ENCODE data around the gene DNAJB8.
A peak's percentile ranks its signal among the peaks of the same experiment; 100 is the strongest.

Gene DNAJB8

GRCh38 chr3:128453501-128454309 lies 13.0 kb downstream of the DNAJB8 start:
- DNase-seq (ENCODE audit: low spot score in 2 of 2) (no peak), ATAC-seq (no peak)
- Mint-ChIP-seq H3K4me3 (no peak overlapping the region), H3K27ac (peak overlapping the region; percentile 63), H3K9me3 (peaks cover 6% of the 10 kb centered on the region), H3K4me1 (peaks cover 20% of the 10 kb centered on the region), H3K36me3 (peaks cover 5% of the 10 kb centered on the region)

- Mint-ChIP-seq H3K4me1 (peaks cover 28% of the 10 kb centered on the region), H3K4me3 (no peak overlapping the region), H3K27ac (no peak overlapping the region), H3K9me3 (peaks cover 9% of the 10 kb centered on the region), H3K36me3 (peaks cover 5% of the 10 kb centered on the region)
- ATAC-seq (no peak), DNase-seq (ENCODE audit: low spot score in 2 of 2) (no peak)
Measured at GRCh38 chr3:128452678-128453275, 13.9 kb downstream of the DNAJB8 start.

DNA sequence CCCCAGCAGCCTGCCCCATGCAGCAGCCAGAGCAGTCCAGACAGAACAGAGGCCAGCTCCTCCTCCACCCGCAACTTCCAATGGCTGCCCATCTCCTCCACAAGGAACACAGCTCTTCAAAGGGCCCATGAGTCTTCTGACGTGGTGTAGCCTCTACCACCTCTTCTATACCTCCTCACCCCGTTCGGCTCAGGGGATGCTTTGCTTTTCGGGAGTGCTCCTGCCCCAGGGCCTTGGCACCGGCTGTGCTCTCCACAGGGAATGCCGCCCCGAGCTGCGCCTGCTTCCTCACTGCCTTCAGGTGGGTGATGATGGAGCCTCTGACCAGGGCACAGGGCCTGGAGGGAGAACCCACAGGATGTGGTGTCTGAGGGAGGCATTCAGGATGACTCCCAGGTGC lies 14.6 kb downstream of the DNAJB8 start:
- DNase-seq (ENCODE audit: low spot score in 2 of 2) (no peak), ATAC-seq (no peak)
- Mint-ChIP-seq H3K36me3 (peaks cover 5% of the 10 kb centered on the region), H3K4me3 (no peak overlapping the region), H3K4me1 (peaks cover 34% of the 10 kb centered on the region), H3K9me3 (peaks cover 12% of the 10 kb centered on the region), H3K27ac (no peak overlapping the region)

DNA sequence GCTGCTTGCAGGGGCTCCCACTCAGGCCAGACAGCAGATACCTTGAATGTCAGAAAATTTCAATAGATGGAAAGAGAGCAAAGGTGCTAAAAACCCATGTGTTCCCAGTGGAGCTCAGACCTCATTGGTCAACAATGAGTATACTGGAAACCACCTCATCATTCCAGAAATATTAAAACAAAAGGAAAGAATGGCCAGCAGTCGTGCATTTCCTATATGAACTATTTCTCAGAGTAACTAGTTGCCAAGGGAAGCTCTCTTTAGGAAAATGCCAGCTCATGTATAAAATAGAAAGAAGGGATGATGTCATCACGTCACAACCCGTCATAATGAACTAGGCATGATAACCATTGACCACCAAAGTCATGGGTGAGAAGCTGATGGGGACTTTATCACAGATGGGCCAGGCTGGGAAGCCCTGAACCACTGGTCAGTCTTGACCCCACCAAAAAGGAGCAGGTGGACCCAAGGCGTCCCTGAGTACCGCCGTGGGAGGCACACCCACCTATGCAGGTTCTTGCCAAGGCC lies 17.5 kb downstream of the DNAJB8 start:
- DNase-seq (ENCODE audit: low spot score in 2 of 2), result no peak

GRCh38 chr3:128448491-128448890 lies 18.2 kb downstream of the DNAJB8 start:
- DNase-seq (ENCODE audit: low spot score in 2 of 2) (peak in 1 of 2 donors; percentile 57), ATAC-seq (peak; percentile 8)
- H3K27ac Mint-ChIP-seq, result peak overlapping the region; percentile 84
- H3K36me3 Mint-ChIP-seq, result peaks cover 5% of the 10 kb centered on the region
- H3K4me1 Mint-ChIP-seq, result peaks cover 38% of the 10 kb centered on the region
- H3K9me3 Mint-ChIP-seq, result peaks cover 13% of the 10 kb centered on the region
- peak overlapping the region; percentile 47 for H3K4me3 Mint-ChIP-seq

More for the DNA sequence above, 17.5 kb downstream of the DNAJB8 start:
- Mint-ChIP-seq H3K4me3 (peak overlapping the region; percentile 47), H3K4me1 (peaks cover 38% of the 10 kb centered on the region), H3K27ac (peak overlapping the region; percentile 84), H3K36me3 (peaks cover 5% of the 10 kb centered on the region), H3K9me3 (peaks cover 13% of the 10 kb centered on the region)
- no peak for ATAC-seq

- ATAC-seq, result peak; percentile 91
- Mint-ChIP-seq H3K36me3 (peaks cover 5% of the 10 kb centered on the region), H3K9me3 (peaks cover 13% of the 10 kb centered on the region), H3K4me1 (peaks cover 38% of the 10 kb centered on the region), H3K4me3 (peak overlapping the region; percentile 47), H3K27ac (peak overlapping the region; percentile 84)
- DNase-seq (ENCODE audit: low spot score in 2 of 2), result peak; percentile 27 to 84
Measured at GRCh38 chr3:128447561-128448013, 19.1 kb downstream of the DNAJB8 start.

- H3K36me3 Mint-ChIP-seq, result peaks cover 5% of the 10 kb centered on the region
- H3K27ac Mint-ChIP-seq, result peak overlapping the region; percentile 84
- H3K4me1 Mint-ChIP-seq, result peaks cover 38% of the 10 kb centered on the region
- H3K9me3 Mint-ChIP-seq, result peaks cover 13% of the 10 kb centered on the region
- ATAC-seq, result no peak
- DNase-seq (ENCODE audit: low spot score in 2 of 2), result no peak
- H3K4me3 Mint-ChIP-seq, result peak overlapping the region; percentile 47
Measured at GRCh38 chr3:128446821-128447220, 19.9 kb downstream of the DNAJB8 start.

DNA sequence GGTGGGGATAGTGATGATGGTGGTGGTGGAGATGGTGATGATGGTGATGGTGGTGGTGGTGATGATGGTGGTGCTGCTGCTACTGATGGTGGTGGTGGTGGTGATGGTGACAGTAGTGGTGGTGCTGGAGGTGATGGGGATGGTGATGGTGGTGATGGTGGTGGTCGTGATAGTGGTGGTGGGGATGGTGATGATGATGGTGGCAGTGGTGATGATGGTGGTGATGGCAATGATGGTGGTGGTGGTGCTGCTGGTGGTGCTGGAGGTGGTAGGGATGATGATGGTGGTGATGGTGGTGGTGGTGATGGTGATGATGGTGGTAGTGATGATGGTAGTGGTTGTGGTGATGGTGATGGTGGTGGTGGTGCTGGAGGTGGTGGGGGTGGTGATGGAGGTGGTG lies 21.3 kb downstream of the DNAJB8 start:
- Mint-ChIP-seq H3K4me1 (peaks cover 31% of the 10 kb centered on the region), H3K4me3 (no peak overlapping the region), H3K27ac (no peak overlapping the region), H3K9me3 (peaks cover 9% of the 10 kb centered on the region), H3K36me3 (no peaks in the 10 kb centered on the region)
- DNase-seq (ENCODE audit: low spot score in 2 of 2), result no peak
- ATAC-seq, result no peak

GRCh38 chr3:128443771-128444170 lies 22.9 kb downstream of the DNAJB8 start:
- H3K9me3 Mint-ChIP-seq, result peaks cover 8% of the 10 kb centered on the region
- no peak overlapping the region for H3K4me3 Mint-ChIP-seq
- H3K4me1 Mint-ChIP-seq, result peaks cover 19% of the 10 kb centered on the region
- no peak overlapping the region for H3K27ac Mint-ChIP-seq
- DNase-seq (ENCODE audit: low spot score in 2 of 2) (no peak), ATAC-seq (no peak)
- no peaks in the 10 kb centered on the region for H3K36me3 Mint-ChIP-seq

GRCh38 chr3:128442949-128443348 lies 23.7 kb downstream of the DNAJB8 start:
- Mint-ChIP-seq H3K27ac (no peak overlapping the region), H3K4me1 (peaks cover 11% of the 10 kb centered on the region), H3K4me3 (no peak overlapping the region), H3K36me3 (no peaks in the 10 kb centered on the region), H3K9me3 (peaks cover 4% of the 10 kb centered on the region)
- DNase-seq (ENCODE audit: low spot score in 2 of 2) (no peak), ATAC-seq (no peak)

GRCh38 chr3:128442070-128442469 lies 24.6 kb downstream of the DNAJB8 start:
- no peak overlapping the region for H3K4me3 Mint-ChIP-seq
- ATAC-seq (no peak), DNase-seq (ENCODE audit: low spot score in 2 of 2) (no peak)
- no peak overlapping the region for H3K27ac Mint-ChIP-seq
- peaks cover 3% of the 10 kb centered on the region for H3K4me1 Mint-ChIP-seq
- H3K36me3 Mint-ChIP-seq, result no peaks in the 10 kb centered on the region
- H3K9me3 Mint-ChIP-seq, result peaks cover under 1% of the 10 kb centered on the region

DNA sequence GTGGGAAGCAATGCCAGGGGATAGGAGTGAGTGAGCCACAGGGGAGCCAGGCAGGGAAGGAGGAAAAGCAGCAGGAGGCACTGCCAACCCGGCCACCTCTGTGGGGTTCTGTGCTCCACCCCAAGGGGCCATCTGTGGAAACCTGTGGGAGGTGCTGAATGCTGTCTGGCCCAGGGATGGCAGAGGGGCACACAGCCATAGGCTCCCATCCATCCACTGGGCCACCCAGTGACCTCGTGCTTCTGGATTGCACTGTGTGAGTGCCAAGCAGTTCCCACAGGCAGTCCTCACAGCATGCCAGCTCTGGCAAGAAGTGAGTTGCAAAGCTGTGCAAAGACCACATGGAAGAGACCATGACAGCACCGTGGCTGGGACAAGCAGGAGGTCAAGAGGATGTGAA lies 27.5 kb downstream of the DNAJB8 start:
- no peak overlapping the region for H3K4me3 Mint-ChIP-seq
- H3K9me3 Mint-ChIP-seq, result no peaks in the 10 kb centered on the region
- H3K4me1 Mint-ChIP-seq, result no peaks in the 10 kb centered on the region
- H3K27ac Mint-ChIP-seq, result no peak overlapping the region
- DNase-seq (ENCODE audit: low spot score in 2 of 2), result no peak
- H3K36me3 Mint-ChIP-seq, result no peaks in the 10 kb centered on the region
- no peak for ATAC-seq

DNA sequence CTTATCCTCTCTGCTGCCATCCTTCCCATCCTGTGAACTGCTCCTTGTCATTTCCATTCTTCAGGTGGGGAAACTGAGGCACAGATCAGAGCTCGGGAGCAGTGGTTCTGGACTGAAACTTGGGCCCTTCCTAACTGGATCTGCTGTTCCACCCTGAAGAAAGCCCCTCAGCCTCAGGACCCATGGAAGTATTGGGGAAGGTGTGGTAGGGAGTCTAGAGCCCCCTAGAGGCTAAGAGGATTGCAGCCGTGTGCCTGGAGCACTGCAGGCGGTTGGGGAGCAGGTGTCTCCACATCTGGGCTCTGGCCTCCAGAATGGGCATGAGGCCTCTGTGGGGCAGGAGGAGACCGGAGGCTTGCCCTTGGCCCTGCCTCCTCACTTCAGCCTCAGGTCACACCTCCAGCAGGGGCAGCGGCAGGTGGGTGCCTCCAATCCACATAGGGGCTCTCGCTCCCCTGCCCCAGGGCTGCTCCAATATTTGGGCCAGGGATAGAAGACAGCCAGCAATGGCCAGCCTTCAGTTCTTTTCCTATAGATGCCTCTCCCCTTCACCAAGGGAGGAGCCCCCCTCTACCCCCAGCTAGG lies 28.1 kb downstream of the DNAJB8 start:
- DNase-seq (ENCODE audit: low spot score in 2 of 2) (no peak), ATAC-seq (no peak)
- Mint-ChIP-seq H3K4me3 (no peak overlapping the region), H3K27ac (no peak overlapping the region), H3K4me1 (no peaks in the 10 kb centered on the region), H3K9me3 (no peaks in the 10 kb centered on the region), H3K36me3 (no peaks in the 10 kb centered on the region)

- H3K4me3 Mint-ChIP-seq, result no peak overlapping the region
- peaks cover 8% of the 10 kb centered on the region for H3K36me3 Mint-ChIP-seq
- ATAC-seq, result no peak
- DNase-seq (ENCODE audit: low spot score in 2 of 2), result no peak
- H3K4me1 Mint-ChIP-seq, result peaks cover 11% of the 10 kb centered on the region
- H3K27ac Mint-ChIP-seq, result no peak overlapping the region
- H3K9me3 Mint-ChIP-seq, result no peaks in the 10 kb centered on the region
Measured at GRCh38 chr3:128436214-128436613, 30.5 kb downstream of the DNAJB8 start.

GRCh38 chr3:128435561-128435960 lies 31.1 kb downstream of the DNAJB8 start:
- no peak for DNase-seq (ENCODE audit: low spot score in 2 of 2)
- H3K4me3 Mint-ChIP-seq, result no peak overlapping the region
- no peak overlapping the region for H3K27ac Mint-ChIP-seq
- peaks cover 8% of the 10 kb centered on the region for H3K36me3 Mint-ChIP-seq
- H3K4me1 Mint-ChIP-seq, result peaks cover 11% of the 10 kb centered on the region
- no peaks in the 10 kb centered on the region for H3K9me3 Mint-ChIP-seq
- no peak for ATAC-seq
